Measurements from ENCODE around the gene TMEM181. TPM values are rescaled to one million over a fixed set of nuclear protein-coding genes. Genes with fewer than 3 reads are reported as not detected.
A peak's percentile ranks its signal among the peaks of the same experiment; 100 is the strongest.

The TMEM181 gene
- total RNA-seq, 6 experiments from 2014 or later = 11.3 to 14.0 (median 12.5) TPM

GRCh38 chr6:158643836-158644230, 83.9 kb downstream of the TMEM181 start:
- Histone ChIP-seq H3K27me3 (no peaks in the 10 kb centered on the region), H3K36me3 (peaks cover 0 to 4% (median 0%) of the 10 kb centered on the region in 4 donors), H3K4me3 (peak overlapping the region; percentile 82 to 100 (median 97)), H3K9me3 (no peaks in the 10 kb centered on the region), H3K27ac (peak overlapping the region; percentile 92 to 97 (median 92)), H3K4me1 (peaks cover 0 to 16% (median 9%) of the 10 kb centered on the region in 4 donors)
- TF ChIP-seq CTCF (IDR thresholded peaks at IDR 0.05) = no peak
- no peak for TF ChIP-seq POLR2A (IDR thresholded peaks at IDR 0.05)
- no peak for ATAC-seq
- 2% methylated on average over 11 of the region's 21 CpGs for WGBS (ENCODE audit: insufficient coverage, low coverage, low lambda C conversion rate, missing lambda C conversion rate)
- no peak for DNase-seq
- intact Hi-C loops (cut with DNase I) = no loop called here

- H3K4me1 ChIP-seq = peaks cover 0 to 16% (median 9%) of the 10 kb centered on the region in 4 donors
These were observed 84.6 kb downstream of the TMEM181 start, which contains the start of gene DYNLT1 for GRCh38 chr6:158644231-158645063. Gene DYNLT1 (minus strand): TSS chr6:158644743. CDS start chr6:158644708, 35 bp downstream.

GRCh38 chr6:158645064-158646022, 85.5 kb downstream of the TMEM181 start:
- DNase-seq = peak in 1 of 3 donors; percentile 36
- no peak for ATAC-seq
- H3K36me3 ChIP-seq = peaks cover 0 to 4% (median 0%) of the 10 kb centered on the region in 4 donors
- no peaks in the 10 kb centered on the region for H3K9me3 ChIP-seq
- TF ChIP-seq POLR2A (IDR thresholded peaks at IDR 0.05) (no peak), CTCF (IDR thresholded peaks at IDR 0.05) (no peak)
- H3K4me1 ChIP-seq = peaks cover 0 to 16% (median 9%) of the 10 kb centered on the region in 4 donors
- intact Hi-C loops (cut with DNase I) = no loop called here
- H3K4me3 ChIP-seq = peak overlapping the region; percentile 82 to 100 (median 97)
- 26% methylated on average over 18 of the region's 21 CpGs for WGBS (ENCODE audit: insufficient coverage, low coverage, low lambda C conversion rate, missing lambda C conversion rate)
- H3K27me3 ChIP-seq = no peaks in the 10 kb centered on the region
- H3K27ac ChIP-seq = peak overlapping the region; percentile 92 to 97 (median 92)

More at GRCh38 chr6:158644231-158645063, 84.6 kb downstream of the TMEM181 start, which contains the start of gene DYNLT1:
- DNase-seq = peak; percentile 96 to 97 (median 97)
- intact Hi-C loops (cut with DNase I) = no loop called here
- Histone ChIP-seq H3K27me3 (no peaks in the 10 kb centered on the region), H3K27ac (peak within 1 kb of the TSS; percentile 92 to 97 (median 92)), H3K9me3 (no peaks in the 10 kb centered on the region), H3K36me3 (peaks cover 0 to 4% (median 0%) of the 10 kb centered on the region in 4 donors), H3K4me3 (peak within 1 kb of the TSS; percentile 82 to 100 (median 97))
- TF ChIP-seq CTCF (IDR thresholded peaks at IDR 0.05) (no peak), POLR2A (IDR thresholded peaks at IDR 0.05) (peak; percentile 99)
- peak; percentile 95 to 99 (median 98) for ATAC-seq
- 0% methylated on average over 7 of the region's 81 CpGs for WGBS (ENCODE audit: insufficient coverage, low coverage, low lambda C conversion rate, missing lambda C conversion rate)

Measured in right lobe of liver (tissue), 6 donors.